K562 (cell line): Measurements from ENCODE around the gene NUDT5. TPM values are rescaled to one million over a fixed set of nuclear protein-coding genes. Genes with fewer than 3 reads are reported as not detected.
A peak's percentile ranks its signal among the peaks of the same experiment; 100 is the strongest.

Experiments
- ETV6 ChIP-seq, 3 experiments: fragments of 150-350 bp in 1 of 3; sonication (generic) in 1 of 3; formaldehyde crosslinking in 1 of 3; IDR thresholded peaks; 2 replicates each; pipeline versions ENCODE4 v1.6.1 to v1.8.0; 2014 to 2022; ENCODE audit warnings: borderline replicate concordance in 2 of 3, low read depth in 2 of 3, antibody characterized with exemption in 1 of 3, low read length in 1 of 3, mild to moderate bottlenecking in 1 of 3, missing genetic modification reagents in 1 of 3
- HDAC6 ChIP-seq: IDR thresholded peaks from 2 replicates; pipeline ENCODE4 v1.6.1; 2012; ENCODE audit warnings: low read depth, mild to moderate bottlenecking, control low read depth, inconsistent platforms, low read length, moderate library complexity
- ILF3 ChIP-seq: fragments of 450-650 bp; IDR thresholded peaks from 2 replicates; pipeline ENCODE4 v1.6.1; 2018; ENCODE audit warnings: antibody characterized with exemption, mild to moderate bottlenecking, moderate library complexity, borderline replicate concordance
- JUN ChIP-seq, 2 experiments: sonication (generic) in 1 of 2; formaldehyde crosslinking in 1 of 2; IDR thresholded peaks; 2 replicates each; pipeline versions ENCODE4 v1.6.1 to v1.8.0; 2012 to 2022; ENCODE audit warnings: borderline replicate concordance in 2 of 2, mild to moderate bottlenecking in 2 of 2, improper control_type of control experiment in 1 of 2, low read depth in 1 of 2, low read length in 1 of 2, missing genetic modification reagents in 1 of 2
- MCM7 ChIP-seq, 2 experiments: fragments of 450-650 bp; IDR thresholded peaks; 2 replicates each; pipeline ENCODE4 v1.6.1; 2016 to 2018
- MTA3 ChIP-seq: fragments of 450-650 bp; formaldehyde crosslinking; IDR thresholded peaks from 2 replicates; pipeline ENCODE4 v1.6.1; 2017; ENCODE audit warnings: mild to moderate bottlenecking, borderline replicate concordance
- NELFE ChIP-seq: IDR thresholded peaks from 2 replicates; pipeline ENCODE4 v1.6.1; 2011; ENCODE audit warnings: mild to moderate bottlenecking; ENCODE audit not compliant: insufficient read depth, insufficient read length
- NEUROD1 ChIP-seq: fragments of 150-350 bp; IDR thresholded peaks from 2 replicates; pipeline ENCODE4 v1.6.1; 2014; ENCODE audit warnings: borderline replicate concordance, low read length, low read depth; ENCODE audit not compliant: partially characterized antibody
- NFIC ChIP-seq: fragments of 450-650 bp; IDR thresholded peaks from 2 replicates; pipeline ENCODE4 v1.6.1; 2017; ENCODE audit warnings: mild to moderate bottlenecking, inconsistent platforms
- NFRKB ChIP-seq: fragments of 450-650 bp; IDR thresholded peaks from 2 replicates; pipeline ENCODE4 v1.6.1; 2016; ENCODE audit warnings: low read depth
- NR1H2 ChIP-seq: sonication (generic); formaldehyde crosslinking; IDR thresholded peaks from 2 replicates; pipeline ENCODE4 v1.4.0; 2020; ENCODE audit warnings: mild to moderate bottlenecking, missing genetic modification reagents
- NUFIP1 ChIP-seq: fragments of 450-650 bp; IDR thresholded peaks from 2 replicates; pipeline ENCODE4 v1.6.1; 2018; ENCODE audit not compliant: partially characterized antibody
- RB1 ChIP-seq: fragments of 450-650 bp; IDR thresholded peaks from 2 replicates; pipeline ENCODE4 v1.6.1; 2017; ENCODE audit warnings: low read depth, mild to moderate bottlenecking
- SMAD4 ChIP-seq: fragments of 250-450 bp; sonication (Bioruptor Pico); conservative IDR thresholded peaks from 2 replicates; pipeline ENCODE4 v1.8.0; 2021; ENCODE audit warnings: inconsistent platforms, mild to moderate bottlenecking, moderate library complexity
- SRSF9 ChIP-seq: fragments of 200-400 bp; formaldehyde crosslinking; IDR thresholded peaks from 2 replicates; pipeline ENCODE4 v1.6.1; 2017; ENCODE audit warnings: low read depth, low read length, borderline replicate concordance
- ZFP1 ChIP-seq: fragments of 450-650 bp; formaldehyde crosslinking; IDR thresholded peaks from 2 replicates; pipeline ENCODE4 v1.4.0; 2020; ENCODE audit warnings: mild to moderate bottlenecking, mixed read lengths
- ZKSCAN3 ChIP-seq: fragments of 250-450 bp; sonication (Bioruptor Pico); IDR thresholded peaks from 2 replicates; pipeline ENCODE4 v1.4.0; 2020
- ZNF57 ChIP-seq: fragments of 450-650 bp; formaldehyde crosslinking; IDR thresholded peaks from 2 replicates; pipeline ENCODE4 v1.4.0; 2020; ENCODE audit warnings: mild to moderate bottlenecking, moderate library complexity
- ZNF695 ChIP-seq: fragments of 450-650 bp; formaldehyde crosslinking; IDR thresholded peaks from 2 replicates; pipeline ENCODE4 v1.4.0; 2020; ENCODE audit warnings: mild to moderate bottlenecking, moderate library complexity
- ZNF707 ChIP-seq: fragments of 250-450 bp; sonication (Bioruptor Pico); conservative IDR thresholded peaks from 2 replicates; pipeline ENCODE4 v1.8.0; 2022; ENCODE audit warnings: inconsistent platforms, mild to moderate bottlenecking, moderate library complexity
- polyA plus RNA-seq, 8 experiments: library from polyadenylated mRNA; depleted of rRNA in 4 of 8; stranded (reverse) in 5 of 8; unstranded in 3 of 8; fragments of >200 nt; fragmentation: Nextera tagmentation in 2 of 8; fragmentation: Illumina TruSeq in 1 of 8; extraction: Ambion mirVana in 2 of 8; extraction: Trizol in 1 of 8; gene quantifications; 2 replicates each; pipeline versions ENCODE4 v1.2.1 to v1.2.3, GENCODE V29; 2011 to 2014; ENCODE audit warnings: inconsistent platforms in 1 of 8, missing spikeins in 1 of 8
- total RNA-seq, 7 experiments: library from RNA; depleted of rRNA in 6 of 7; stranded (reverse); fragments of >200 nt in 6 of 7; fragmentation: Illumina TruSeq in 2 of 7; extraction: Trizol in 2 of 7; gene quantifications; 2 replicates each; pipeline versions ENCODE4 v1.2.1 to v1.2.3, GENCODE V29; 2011 to 2021; ENCODE audit warnings: low replicate concordance in 1 of 7
- TF ChIP-seq, protein P1 (sequence below): fragments of 150-350 bp; conservative IDR thresholded peaks from 2 replicates; pipeline ENCODE4 v1.6.1; 2014; ENCODE audit warnings: low read length
- TF ChIP-seq, protein P2 (sequence below): conservative IDR thresholded peaks from 2 replicates; pipeline ENCODE4 v1.6.1; 2011; ENCODE audit warnings: low read depth, mild to moderate bottlenecking, low read length; ENCODE audit not compliant: control insufficient read depth
- TF ChIP-seq, protein P3 (sequence below): IDR thresholded peaks from 2 replicates; pipeline ENCODE4 v1.6.1; 2014; ENCODE audit warnings: antibody characterized with exemption

NUDT5 gene
- total and polyA plus RNA-seq, 9 of the 15 experiments (the other 6 are each of a cell fraction or from before 2014, with no cell fraction given): 87.7 to 422 (median 186) TPM

DNA sequence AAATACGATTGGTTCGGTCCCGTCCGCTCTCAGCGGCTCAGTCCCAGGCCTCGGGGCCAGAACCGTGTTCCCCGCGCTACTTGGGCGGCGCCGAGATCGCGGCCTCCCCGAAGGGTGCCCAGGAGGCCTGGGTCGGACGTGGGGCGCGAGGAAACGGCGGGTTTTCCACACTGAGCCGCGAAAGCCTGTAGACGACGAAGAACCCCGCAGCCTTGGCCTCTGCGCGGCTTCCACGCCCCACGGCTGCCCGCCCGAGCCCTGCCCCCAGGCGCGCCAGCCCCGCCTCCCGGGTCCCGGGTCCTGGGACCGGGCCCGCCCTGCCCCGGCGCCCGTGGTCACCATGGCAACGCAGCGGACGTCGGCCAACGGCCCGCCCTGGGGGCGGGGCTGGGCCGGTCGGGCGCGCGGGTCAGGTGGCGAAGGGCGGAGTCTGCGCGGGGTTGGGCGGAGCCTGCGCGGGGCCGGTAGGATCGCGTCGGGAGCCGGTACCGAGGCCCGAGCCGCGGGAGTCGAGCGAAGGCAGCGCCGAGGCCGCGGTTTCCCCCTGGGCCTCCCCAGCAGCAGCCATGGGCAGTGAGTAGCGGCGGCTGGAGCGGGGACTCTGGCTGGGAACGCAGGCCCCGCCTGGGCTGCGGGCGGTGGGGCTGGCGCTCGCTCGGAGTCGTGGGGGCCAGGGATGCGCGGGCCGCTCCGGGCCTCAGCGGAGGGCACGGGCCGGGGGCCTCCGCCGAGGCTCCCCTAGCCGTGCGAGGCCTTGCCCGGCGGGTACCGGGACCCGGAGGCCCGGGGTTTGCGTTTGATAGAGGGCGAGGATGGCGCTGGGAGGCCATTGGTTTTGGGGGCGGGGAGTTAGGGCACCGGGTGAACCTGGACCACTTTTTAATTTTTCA lies 66.2 kb downstream of the NUDT5 start, which contains the start of gene SEC61A2 (continued):
- TF ChIP-seq RB1 (peak; percentile 84; the same call in 1 of the 2 replicates), ZNF57 (CRISPR knock-in tag) (no peak), NFRKB (no peak), SMAD4 (CRISPR knock-in tag) (peak; percentile 65), NEUROD1 (no peak), HDAC6 (no peak), ILF3 (no peak), JUN (IDR thresholded peaks at IDR 0.05; ENCODE audit: borderline replicate concordance, low read depth, low read length) (no peak), JUN (CRISPR knock-in tag; IDR thresholded peaks at IDR 0.05; ENCODE audit: borderline replicate concordance) (no peak), ZFP1 (CRISPR knock-in tag) (no peak), NFIC (0 out of 2 replicates have a peak, but pooled peaks have one; percentile 27), SRSF9 (no peak), NELFE (no peak), ZKSCAN3 (no peak), ZNF695 (CRISPR knock-in tag) (no peak), ZNF707 (CRISPR knock-in tag) (no peak), MTA3 (peak; percentile 45; the same call in 1 of the 2 replicates), MCM7 (IDR thresholded peaks at IDR 0.05) (no peak), NUFIP1 (no peak), ETV6 (IDR thresholded peaks at IDR 0.05; ENCODE audit: borderline replicate concordance in 1 of 2, low read depth in 2 of 2, low read length in 1 of 2) (no peak), ETV6 (CRISPR knock-in tag; IDR thresholded peaks at IDR 0.05; ENCODE audit: borderline replicate concordance) (no peak), NR1H2 (CRISPR knock-in tag) (no peak)
- TF ChIP-seq, protein P1, sequence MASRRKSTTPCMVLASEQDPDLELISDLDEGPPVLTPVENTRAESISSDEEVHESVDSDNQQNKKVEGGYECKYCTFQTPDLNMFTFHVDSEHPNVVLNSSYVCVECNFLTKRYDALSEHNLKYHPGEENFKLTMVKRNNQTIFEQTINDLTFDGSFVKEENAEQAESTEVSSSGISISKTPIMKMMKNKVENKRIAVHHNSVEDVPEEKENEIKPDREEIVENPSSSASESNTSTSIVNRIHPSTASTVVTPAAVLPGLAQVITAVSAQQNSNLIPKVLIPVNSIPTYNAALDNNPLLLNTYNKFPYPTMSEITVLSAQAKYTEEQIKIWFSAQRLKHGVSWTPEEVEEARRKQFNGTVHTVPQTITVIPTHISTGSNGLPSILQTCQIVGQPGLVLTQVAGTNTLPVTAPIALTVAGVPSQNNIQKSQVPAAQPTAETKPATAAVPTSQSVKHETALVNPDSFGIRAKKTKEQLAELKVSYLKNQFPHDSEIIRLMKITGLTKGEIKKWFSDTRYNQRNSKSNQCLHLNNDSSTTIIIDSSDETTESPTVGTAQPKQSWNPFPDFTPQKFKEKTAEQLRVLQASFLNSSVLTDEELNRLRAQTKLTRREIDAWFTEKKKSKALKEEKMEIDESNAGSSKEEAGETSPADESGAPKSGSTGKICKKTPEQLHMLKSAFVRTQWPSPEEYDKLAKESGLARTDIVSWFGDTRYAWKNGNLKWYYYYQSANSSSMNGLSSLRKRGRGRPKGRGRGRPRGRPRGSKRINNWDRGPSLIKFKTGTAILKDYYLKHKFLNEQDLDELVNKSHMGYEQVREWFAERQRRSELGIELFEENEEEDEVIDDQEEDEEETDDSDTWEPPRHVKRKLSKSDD: no peak
- TF ChIP-seq, protein P2, sequence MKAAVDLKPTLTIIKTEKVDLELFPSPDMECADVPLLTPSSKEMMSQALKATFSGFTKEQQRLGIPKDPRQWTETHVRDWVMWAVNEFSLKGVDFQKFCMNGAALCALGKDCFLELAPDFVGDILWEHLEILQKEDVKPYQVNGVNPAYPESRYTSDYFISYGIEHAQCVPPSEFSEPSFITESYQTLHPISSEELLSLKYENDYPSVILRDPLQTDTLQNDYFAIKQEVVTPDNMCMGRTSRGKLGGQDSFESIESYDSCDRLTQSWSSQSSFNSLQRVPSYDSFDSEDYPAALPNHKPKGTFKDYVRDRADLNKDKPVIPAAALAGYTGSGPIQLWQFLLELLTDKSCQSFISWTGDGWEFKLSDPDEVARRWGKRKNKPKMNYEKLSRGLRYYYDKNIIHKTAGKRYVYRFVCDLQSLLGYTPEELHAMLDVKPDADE: peak; percentile 21; the same call in 1 of the 2 replicates
- TF ChIP-seq, protein P3, sequence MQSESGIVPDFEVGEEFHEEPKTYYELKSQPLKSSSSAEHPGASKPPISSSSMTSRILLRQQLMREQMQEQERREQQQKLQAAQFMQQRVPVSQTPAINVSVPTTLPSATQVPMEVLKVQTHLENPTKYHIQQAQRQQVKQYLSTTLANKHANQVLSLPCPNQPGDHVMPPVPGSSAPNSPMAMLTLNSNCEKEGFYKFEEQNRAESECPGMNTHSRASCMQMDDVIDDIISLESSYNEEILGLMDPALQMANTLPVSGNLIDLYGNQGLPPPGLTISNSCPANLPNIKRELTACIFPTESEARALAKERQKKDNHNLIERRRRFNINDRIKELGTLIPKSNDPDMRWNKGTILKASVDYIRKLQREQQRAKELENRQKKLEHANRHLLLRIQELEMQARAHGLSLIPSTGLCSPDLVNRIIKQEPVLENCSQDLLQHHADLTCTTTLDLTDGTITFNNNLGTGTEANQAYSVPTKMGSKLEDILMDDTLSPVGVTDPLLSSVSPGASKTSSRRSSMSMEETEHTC: no peak
